Lung (tissue), 12 donors: ENCODE data around the gene GREB1L. TPM values are rescaled to one million over a fixed set of nuclear protein-coding genes. Genes with fewer than 3 reads are reported as not detected.

Experiments used
- ATAC-seq: fragments of 200-7000 bp; cut with Tn5 transposase; one replicate; pipeline ENCODE4 v1.9.1; 2020; ENCODE audit warnings: moderate number of reproducible peaks; ENCODE audit not compliant: insufficient read depth, low FRiP score
- DNase-seq, 3 donors: peaks; one replicate each; pipeline ENCODE4 v3.0.0-alpha.2; 2013 to 2017
- H3K27ac ChIP-seq, 2 donors: one replicate each; pipeline ENCODE4 v1.5.1; 2013; ENCODE audit warnings: mild to moderate bottlenecking in 2 of 2, moderate library complexity in 2 of 2, control low read depth in 1 of 2, inconsistent platforms in 1 of 2, low read depth in 1 of 2, low read length in 1 of 2
- H3K27me3 ChIP-seq, 3 donors: one replicate each; pipeline ENCODE4 v1.5.1; 2013; ENCODE audit warnings: low read length in 2 of 3; ENCODE audit not compliant: control insufficient read depth in 3 of 3, insufficient read depth in 3 of 3
- H3K36me3 ChIP-seq, 4 donors: one replicate each; pipeline ENCODE4 v1.5.1; 2013; ENCODE audit warnings: low read length in 4 of 4, mild to moderate bottlenecking in 1 of 4, moderate library complexity in 1 of 4; ENCODE audit not compliant: control insufficient read depth in 4 of 4, insufficient read depth in 4 of 4
- H3K4me1 ChIP-seq, 5 donors: one replicate each; pipeline ENCODE4 v1.5.1; 2013; ENCODE audit warnings: low read length in 5 of 5, mild to moderate bottlenecking in 2 of 5, moderate library complexity in 1 of 5; ENCODE audit not compliant: control insufficient read depth in 5 of 5, insufficient read depth in 5 of 5
- H3K4me3 ChIP-seq: one replicate; pipeline ENCODE4 v1.5.1; 2013; ENCODE audit warnings: mild to moderate bottlenecking, control low read depth, moderate library complexity
- H3K9ac ChIP-seq, 2 donors: one replicate each; pipeline ENCODE4 v1.5.1; 2013; ENCODE audit warnings: low read length in 2 of 2, control low read depth in 1 of 2; ENCODE audit not compliant: insufficient read depth in 1 of 2
- H3K9me3 ChIP-seq, 4 donors: one replicate each; pipeline ENCODE4 v1.5.1; 2013; ENCODE audit warnings: low read length in 3 of 4, mild to moderate bottlenecking in 1 of 4, moderate library complexity in 1 of 4; ENCODE audit not compliant: control insufficient read depth in 4 of 4, insufficient read depth in 3 of 4
- CTCF ChIP-seq: IDR thresholded peaks from 2 replicates; pipeline ENCODE4 v1.5.1; 2012; ENCODE audit warnings: mild to moderate bottlenecking; ENCODE audit errors: control extremely low read depth, extremely low read depth
- WGBS, 2 donors: extraction: QIAGEN DNeasy Blood & Tissue Kit; methylation state at CpG; one replicate each; pipeline ENCODE4 v1.1.7; 2013; 5-methylcytosine and 5-hydroxymethylcytosine counted together
- polyA plus RNA-seq, 2 donors: library from polyadenylated mRNA; stranded (reverse); fragments of 200-250 nt; gene quantifications; one replicate each; pipeline ENCODE4 v1.2.1, GENCODE V29; 2013
- total RNA-seq, 2 donors: library from RNA; depleted of rRNA in 1 of 2; stranded (reverse); fragments of >200 nt in 1 of 2; gene quantifications; one replicate each; pipeline ENCODE4 v1.2.1, GENCODE V29; 2014 to 2021
- donor health status: control.
- donor health status: control.
- donor health status: Bipolar disorder and iron deficiency.
- donor health status: healthy.
- donor health status: DM: yes; HTN: yes; CAD: no.

GREB1L gene
- total and polyA plus RNA-seq, 4 donors, result 0.08 to 1.2 (median 0.41) TPM

GRCh38 chr18:21507913-21508701, 266.1 kb downstream of the GREB1L start:
- TF ChIP-seq CTCF, result no peak
- H3K4me1 ChIP-seq, result no peaks in the 10 kb centered on the region

DNA sequence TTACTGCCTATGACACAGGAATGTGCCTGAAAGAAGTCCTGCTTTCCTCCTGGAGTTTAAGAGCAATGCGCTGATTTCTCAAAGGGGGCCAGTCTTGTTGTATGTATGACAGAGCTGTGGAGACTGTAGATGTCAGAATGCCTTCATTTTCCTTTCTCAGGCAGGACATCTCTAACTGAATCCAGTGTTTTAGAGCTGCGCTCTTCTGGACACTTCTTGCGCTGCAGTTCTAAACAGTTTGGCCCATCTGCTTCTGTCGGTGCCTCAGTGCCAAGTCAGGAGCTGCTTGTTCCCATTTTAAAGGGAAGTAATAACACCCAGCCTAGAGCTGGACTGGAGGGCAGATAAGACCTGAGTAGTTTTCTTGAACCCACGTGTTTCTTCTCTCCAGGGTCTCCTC, 267.0 kb downstream of the GREB1L start:
- no peaks in the 10 kb centered on the region for H3K9me3 ChIP-seq
- no peaks in the 10 kb centered on the region for H3K4me1 ChIP-seq
- H3K4me3 ChIP-seq, result no peak overlapping the region
- H3K36me3 ChIP-seq, result peaks cover 0 to 6% (median 3%) of the 10 kb centered on the region in 4 donors
- H3K27me3 ChIP-seq, result no peaks in the 10 kb centered on the region
- no peak for TF ChIP-seq CTCF
- 86 to 92% methylated on average over 5 of the region's 5 CpGs for WGBS, 2 donors
- H3K9ac ChIP-seq, result no peak overlapping the region
- ATAC-seq (no peak), DNase-seq (peak in 1 of 3 donors; percentile 8)
- no peak overlapping the region for H3K27ac ChIP-seq

More at GRCh38 chr18:21507913-21508701, 266.1 kb downstream of the GREB1L start:
- Histone ChIP-seq H3K36me3 (peaks cover 0 to 2% (median 0%) of the 10 kb centered on the region in 4 donors), H3K9ac (no peak overlapping the region), H3K4me3 (no peak overlapping the region), H3K9me3 (no peaks in the 10 kb centered on the region), H3K27ac (no peak overlapping the region), H3K27me3 (no peaks in the 10 kb centered on the region)
- DNase-seq (no peak), ATAC-seq (no peak)
- 85 to 90% methylated on average over 13 of the region's 13 CpGs for WGBS, 2 donors

GRCh38 chr18:21513292-21513691, 271.3 kb downstream of the GREB1L start:
- WGBS, 2 donors, result 76 to 94% methylated on average over 2 of the region's 2 CpGs
- no peak for TF ChIP-seq CTCF
- DNase-seq (no peak), ATAC-seq (no peak)
- no peaks in the 10 kb centered on the region for H3K9me3 ChIP-seq
- peaks cover 0 to 16% (median 2%) of the 10 kb centered on the region in 4 donors for H3K36me3 ChIP-seq
- H3K9ac ChIP-seq, result no peak overlapping the region
- no peaks in the 10 kb centered on the region for H3K27me3 ChIP-seq
- no peak overlapping the region for H3K27ac ChIP-seq
- no peaks in the 10 kb centered on the region for H3K4me1 ChIP-seq
- H3K4me3 ChIP-seq, result no peak overlapping the region
